GM12875 (cell line): ENCODE data around the gene SHISA4.

Experiments
- H3K4me3 ChIP-seq: one replicate; pipeline ENCODE4 v1.5.1; 2011; ENCODE audit warnings: low read depth, low read length, control low read depth
- TF ChIP-seq, protein P1 (sequence below): IDR thresholded peaks from 2 replicates; pipeline ENCODE4 v1.5.1; 2011; ENCODE audit warnings: low read depth, mild to moderate bottlenecking, control low read depth, inconsistent platforms, low read length, moderate library complexity, borderline replicate concordance; ENCODE audit not compliant: insufficient read depth

SHISA4 gene

DNA sequence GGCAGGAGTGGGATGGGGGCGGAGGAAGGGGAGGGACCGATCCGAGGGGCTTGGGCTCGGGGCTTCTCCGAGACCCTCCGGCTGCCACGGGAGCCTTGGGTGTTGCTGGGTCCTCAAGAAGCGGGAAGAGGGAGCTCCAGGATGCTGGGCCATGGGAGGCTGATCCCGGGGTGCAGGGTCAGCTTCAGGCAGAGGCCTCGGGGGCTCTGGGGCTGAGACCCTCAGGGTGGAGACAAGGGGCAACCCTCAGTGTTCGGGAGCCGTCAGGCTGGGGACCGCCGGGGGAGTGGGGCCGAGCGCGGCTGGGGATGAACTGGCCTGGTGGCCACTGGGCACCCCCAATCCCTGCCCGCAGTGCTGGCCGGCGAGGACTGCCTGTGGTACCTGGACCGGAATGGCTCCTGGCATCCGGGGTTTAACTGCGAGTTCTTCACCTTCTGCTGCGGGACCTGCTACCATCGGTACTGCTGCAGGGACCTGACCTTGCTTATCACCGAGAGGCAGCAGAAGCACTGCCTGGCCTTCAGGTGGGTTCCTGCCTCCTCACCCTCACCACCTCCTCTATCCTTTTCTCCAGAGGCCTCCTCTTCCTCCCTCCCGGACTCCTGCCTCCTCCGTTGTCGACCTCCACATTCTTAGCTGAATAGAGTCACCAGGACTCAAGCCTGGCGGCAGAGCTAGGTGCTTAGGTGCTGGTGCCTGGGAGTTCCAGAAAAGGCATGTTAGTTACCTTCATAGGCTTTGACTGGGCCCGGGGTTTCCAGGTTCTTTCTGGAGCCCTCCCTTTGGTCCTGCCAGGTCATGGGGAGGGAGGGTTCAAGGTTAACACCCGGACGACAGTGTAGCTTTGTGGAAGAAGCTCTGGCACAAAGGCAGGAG lies 631 bp downstream of the SHISA4 start:
- no peak overlapping the region for H3K4me3 ChIP-seq
- TF ChIP-seq, protein P1, sequence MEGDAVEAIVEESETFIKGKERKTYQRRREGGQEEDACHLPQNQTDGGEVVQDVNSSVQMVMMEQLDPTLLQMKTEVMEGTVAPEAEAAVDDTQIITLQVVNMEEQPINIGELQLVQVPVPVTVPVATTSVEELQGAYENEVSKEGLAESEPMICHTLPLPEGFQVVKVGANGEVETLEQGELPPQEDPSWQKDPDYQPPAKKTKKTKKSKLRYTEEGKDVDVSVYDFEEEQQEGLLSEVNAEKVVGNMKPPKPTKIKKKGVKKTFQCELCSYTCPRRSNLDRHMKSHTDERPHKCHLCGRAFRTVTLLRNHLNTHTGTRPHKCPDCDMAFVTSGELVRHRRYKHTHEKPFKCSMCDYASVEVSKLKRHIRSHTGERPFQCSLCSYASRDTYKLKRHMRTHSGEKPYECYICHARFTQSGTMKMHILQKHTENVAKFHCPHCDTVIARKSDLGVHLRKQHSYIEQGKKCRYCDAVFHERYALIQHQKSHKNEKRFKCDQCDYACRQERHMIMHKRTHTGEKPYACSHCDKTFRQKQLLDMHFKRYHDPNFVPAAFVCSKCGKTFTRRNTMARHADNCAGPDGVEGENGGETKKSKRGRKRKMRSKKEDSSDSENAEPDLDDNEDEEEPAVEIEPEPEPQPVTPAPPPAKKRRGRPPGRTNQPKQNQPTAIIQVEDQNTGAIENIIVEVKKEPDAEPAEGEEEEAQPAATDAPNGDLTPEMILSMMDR = no peak

DNA sequence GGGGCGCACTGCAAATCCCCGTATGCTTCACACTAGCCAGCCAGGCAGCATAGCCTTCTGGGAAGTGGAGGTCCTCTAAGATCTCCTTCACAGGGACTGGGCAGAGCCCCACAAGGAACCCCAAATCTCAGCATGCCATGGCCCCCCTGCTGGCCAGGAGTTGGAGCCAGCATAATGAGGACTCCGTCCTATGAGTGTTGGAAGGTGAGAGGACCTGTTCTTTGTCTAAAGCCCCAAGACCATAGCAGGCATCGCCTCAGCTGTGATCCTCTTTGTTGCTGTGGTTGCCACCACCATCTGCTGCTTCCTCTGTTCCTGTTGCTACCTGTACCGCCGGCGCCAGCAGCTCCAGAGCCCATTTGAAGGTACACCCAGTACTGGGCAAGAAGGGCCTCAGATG lies 1.5 kb downstream of the SHISA4 start:
- H3K4me3 ChIP-seq = no peak overlapping the region
- TF ChIP-seq, protein P1 = no peak

DNA sequence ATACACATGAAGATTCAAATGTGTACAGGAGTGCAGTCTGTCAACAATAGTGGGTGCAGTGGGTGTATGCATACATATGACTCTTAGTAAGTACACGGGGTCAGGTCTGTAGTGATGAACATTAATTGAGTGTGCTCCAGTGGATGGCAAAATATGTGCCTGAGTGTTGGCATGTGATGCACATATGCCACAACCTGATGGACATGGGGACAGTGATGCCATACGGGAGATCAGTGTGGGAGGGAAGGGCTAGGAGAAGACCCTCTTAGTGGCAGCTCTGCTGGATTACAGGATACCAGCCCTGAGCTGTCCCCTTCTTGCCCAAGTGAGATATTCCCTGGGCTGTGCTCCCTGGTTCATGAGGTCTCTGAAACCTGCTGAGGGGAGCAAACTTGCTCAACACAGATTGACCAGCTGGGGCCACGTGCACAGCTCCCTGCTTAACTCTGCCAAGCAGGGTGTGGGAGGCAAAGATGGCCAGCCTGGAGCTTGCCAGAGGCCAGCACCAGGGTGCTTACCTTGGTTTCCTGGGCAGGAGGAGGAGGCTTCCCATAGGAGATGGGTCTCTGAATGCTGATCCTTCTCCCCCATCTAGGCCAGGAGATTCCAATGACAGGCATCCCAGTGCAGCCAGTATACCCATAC lies 2.2 kb downstream of the SHISA4 start:
- TF ChIP-seq, protein P1 = no peak
- H3K4me3 ChIP-seq = no peak overlapping the region

DNA sequence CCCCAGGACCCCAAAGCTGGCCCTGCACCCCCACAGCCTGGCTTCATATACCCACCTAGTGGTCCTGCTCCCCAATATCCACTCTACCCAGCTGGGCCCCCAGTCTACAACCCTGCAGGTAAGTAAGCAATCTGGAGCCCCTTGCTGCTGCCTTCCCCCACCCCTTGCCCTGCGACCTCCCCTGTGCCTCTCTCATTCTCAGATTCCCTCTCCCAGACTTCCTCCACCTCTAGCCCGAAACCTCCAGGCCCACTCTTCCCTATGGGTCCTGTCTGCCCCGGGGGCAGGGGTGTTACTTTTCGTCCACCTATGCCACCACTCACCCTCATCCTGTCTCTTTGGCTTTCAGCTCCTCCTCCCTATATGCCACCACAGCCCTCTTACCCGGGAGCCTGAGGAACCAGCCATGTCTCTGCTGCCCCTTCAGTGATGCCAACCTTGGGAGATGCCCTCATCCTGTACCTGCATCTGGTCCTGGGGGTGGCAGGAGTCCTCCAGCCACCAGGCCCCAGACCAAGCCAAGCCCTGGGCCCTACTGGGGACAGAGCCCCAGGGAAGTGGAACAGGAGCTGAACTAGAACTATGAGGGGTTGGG lies 2.9 kb downstream of the SHISA4 start:
- TF ChIP-seq, protein P1 = no peak
- H3K4me3 ChIP-seq = no peak overlapping the region

DNA sequence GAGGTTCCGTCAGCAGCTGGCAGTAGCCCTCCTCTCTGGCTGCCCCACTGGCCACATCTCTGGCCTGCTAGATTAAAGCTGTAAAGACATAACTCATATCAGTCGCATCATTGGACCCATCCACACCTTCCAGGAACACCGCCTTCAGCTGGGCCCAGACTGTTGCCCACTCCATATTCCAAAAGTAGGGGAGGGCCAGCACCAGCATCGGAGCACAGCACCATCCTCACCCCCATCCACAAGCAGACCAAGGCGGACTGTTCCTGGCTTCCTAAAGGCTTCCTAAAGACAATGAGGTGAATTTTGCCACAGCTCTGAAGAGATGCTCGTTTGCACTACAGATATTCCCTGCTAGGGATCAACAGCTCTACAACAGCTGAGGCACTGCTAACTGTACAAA lies 3.5 kb downstream of the SHISA4 start:
- H3K4me3 ChIP-seq = no peak overlapping the region
- TF ChIP-seq, protein P1 = no peak

DNA sequence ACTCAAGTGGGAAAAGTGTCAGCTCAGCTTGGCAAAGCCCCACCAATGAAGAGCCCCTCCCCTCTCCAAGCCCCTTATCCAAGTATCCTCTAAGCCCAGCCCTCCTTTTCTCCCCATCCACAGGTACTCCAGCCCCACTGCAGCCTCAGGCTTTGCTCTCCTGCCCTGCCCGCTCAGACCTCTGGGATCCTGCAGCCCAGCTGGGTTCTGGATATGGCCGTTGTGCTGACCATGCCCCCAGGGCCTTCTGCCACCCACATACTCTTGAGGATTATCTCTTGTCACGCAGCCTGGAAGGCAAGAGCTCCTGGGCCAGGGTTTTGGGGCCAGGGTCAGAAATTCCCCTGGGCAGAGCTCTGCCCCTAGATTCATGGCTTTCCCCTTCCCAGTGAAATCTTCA lies 4.7 kb downstream of the SHISA4 start:
- H3K4me3 ChIP-seq = no peak overlapping the region
- TF ChIP-seq, protein P1 = no peak
